Tibial nerve (tissue), 4 donors: ENCODE measurements around the gene IRF3.

Experiments
- EP300 ChIP-seq, 2 donors: sonication (generic); formaldehyde crosslinking; IDR thresholded peaks; one replicate each; pipeline ENCODE4 v1.6.1; 2017; ENCODE audit warnings: antibody characterized with exemption in 2 of 2, mild to moderate bottlenecking in 1 of 2
- POLR2A ChIP-seq, 2 donors: fragments of 450-650 bp; IDR thresholded peaks; one replicate each; pipeline ENCODE4 v1.6.1; 2017; ENCODE audit warnings: antibody characterized with exemption in 2 of 2, mild to moderate bottlenecking in 2 of 2, moderate library complexity in 2 of 2
- TF ChIP-seq, protein P1 (sequence below), 5 experiments: fragments of 200-600 bp in 3 of 5; fragments of 450-650 bp in 2 of 5; sonication (generic) in 3 of 5; IDR thresholded peaks; one replicate each; pipeline ENCODE4 v1.5.1; 2016 to 2019; ENCODE audit warnings: antibody characterized with exemption in 5 of 5, mild to moderate bottlenecking in 3 of 5, moderate library complexity in 2 of 5

DNA sequence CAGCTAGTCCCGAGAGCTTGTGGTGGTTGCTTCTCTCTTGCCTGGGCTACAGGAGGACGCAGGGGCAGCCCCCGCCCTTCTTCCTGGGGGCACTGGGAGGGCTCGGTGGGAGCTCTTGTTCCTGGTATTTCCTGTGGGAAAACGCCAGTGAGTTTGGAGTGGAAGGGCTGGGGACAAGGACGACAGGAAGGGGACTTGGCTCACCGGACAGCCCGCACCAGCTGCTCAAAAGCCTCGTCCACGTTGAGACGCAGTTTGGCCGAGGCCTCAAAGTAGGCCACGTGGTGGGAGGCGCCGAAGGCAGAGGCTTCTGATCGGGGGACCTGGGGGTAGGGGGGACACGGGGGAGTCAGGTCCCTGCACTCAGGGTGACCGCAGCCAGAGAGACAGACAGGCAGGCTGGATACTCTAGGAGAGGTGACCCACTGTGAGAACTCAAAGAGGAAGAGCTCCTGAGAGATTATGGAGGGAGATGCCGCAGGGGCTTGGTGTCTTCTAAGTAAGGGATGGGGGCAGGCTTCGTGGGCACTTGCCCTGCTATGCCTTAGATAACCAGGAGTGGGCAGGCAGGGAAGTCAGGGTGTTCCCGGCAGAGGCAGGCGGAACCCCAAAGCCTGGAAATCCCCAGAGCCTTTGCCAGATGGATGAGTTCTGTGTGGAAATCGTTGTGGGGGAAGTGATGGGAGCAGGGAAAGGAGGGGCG, 30.0 kb downstream of the IRF3 start:
- TF ChIP-seq, protein P1, sequence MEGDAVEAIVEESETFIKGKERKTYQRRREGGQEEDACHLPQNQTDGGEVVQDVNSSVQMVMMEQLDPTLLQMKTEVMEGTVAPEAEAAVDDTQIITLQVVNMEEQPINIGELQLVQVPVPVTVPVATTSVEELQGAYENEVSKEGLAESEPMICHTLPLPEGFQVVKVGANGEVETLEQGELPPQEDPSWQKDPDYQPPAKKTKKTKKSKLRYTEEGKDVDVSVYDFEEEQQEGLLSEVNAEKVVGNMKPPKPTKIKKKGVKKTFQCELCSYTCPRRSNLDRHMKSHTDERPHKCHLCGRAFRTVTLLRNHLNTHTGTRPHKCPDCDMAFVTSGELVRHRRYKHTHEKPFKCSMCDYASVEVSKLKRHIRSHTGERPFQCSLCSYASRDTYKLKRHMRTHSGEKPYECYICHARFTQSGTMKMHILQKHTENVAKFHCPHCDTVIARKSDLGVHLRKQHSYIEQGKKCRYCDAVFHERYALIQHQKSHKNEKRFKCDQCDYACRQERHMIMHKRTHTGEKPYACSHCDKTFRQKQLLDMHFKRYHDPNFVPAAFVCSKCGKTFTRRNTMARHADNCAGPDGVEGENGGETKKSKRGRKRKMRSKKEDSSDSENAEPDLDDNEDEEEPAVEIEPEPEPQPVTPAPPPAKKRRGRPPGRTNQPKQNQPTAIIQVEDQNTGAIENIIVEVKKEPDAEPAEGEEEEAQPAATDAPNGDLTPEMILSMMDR (IDR thresholded peaks at IDR 0.05) = no peak
- TF ChIP-seq POLR2A (IDR thresholded peaks at IDR 0.05) (no peak), EP300 (IDR thresholded peaks at IDR 0.05) (no peak)
